NCI-H1694 (cell line): ENCODE data around the gene POLN.
"Not testable (repeated sequence)": the region's sequence is repeated elsewhere in the genome, so short reads cannot be mapped to it uniquely, and the experiment has no call there.

ENCODE experiments used
- DNase-seq: peaks from one replicate; lab custom pipeline; 2025; lab: John Stamatoyannopoulos, UW

The POLN gene

GRCh38 chr4:2166253-2166652, 75.7 kb downstream of the POLN start:
- DNase-seq, result no peak

- no peak for DNase-seq
These were observed 76.5 kb downstream of the POLN start for GRCh38 chr4:2165391-2165790.

DNA sequence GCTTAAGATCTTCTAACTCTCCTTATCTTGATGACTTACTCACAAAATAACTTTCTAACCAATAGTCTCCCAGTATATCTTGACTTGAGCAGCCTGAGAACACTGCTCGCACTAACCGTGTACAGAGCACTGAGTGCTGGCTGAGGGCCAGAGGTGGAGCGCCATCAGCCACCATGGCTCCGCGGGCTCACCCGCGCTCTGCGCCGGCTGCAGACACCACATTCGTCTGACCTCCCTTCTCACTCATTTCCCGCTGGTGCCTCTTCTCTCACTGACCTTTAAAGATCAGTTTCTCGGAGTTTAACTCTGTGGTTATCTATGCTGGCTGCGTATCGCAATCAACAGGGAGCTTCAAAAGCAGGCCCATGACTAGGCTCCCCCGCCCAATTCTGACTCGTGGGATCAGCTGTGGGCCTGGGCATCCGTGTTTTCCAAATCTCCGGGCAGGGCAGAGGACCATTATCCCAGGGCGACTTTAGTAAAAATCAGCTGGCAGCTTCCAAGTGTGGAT, 78.6 kb downstream of the POLN start:
- DNase-seq, result no peak

- DNase-seq, result not testable (repeated sequence)
These were observed 80.7 kb downstream of the POLN start for GRCh38 chr4:2161092-2161703.

DNA sequence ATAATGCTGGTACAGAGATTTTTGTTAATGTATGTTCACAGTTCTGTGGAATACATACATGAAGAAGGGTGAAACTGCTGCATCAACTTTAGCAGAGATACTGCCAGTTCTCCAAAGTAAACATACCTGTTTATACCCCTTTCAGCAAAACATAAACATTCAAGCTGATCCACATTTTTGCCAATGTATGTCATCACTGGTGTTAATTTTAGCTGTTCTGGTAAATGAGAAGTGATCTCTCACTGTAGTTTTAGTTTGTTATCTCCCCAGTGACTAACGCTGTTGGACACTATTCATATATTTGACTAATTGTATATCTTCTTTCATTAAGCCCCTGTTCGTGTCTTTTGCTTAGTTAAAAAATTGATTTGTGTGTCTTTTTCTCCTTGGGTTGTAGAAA, 82.0 kb downstream of the POLN start:
- no peak for DNase-seq

GRCh38 chr4:2155246-2155645, 86.7 kb downstream of the POLN start:
- DNase-seq, result no peak

DNA sequence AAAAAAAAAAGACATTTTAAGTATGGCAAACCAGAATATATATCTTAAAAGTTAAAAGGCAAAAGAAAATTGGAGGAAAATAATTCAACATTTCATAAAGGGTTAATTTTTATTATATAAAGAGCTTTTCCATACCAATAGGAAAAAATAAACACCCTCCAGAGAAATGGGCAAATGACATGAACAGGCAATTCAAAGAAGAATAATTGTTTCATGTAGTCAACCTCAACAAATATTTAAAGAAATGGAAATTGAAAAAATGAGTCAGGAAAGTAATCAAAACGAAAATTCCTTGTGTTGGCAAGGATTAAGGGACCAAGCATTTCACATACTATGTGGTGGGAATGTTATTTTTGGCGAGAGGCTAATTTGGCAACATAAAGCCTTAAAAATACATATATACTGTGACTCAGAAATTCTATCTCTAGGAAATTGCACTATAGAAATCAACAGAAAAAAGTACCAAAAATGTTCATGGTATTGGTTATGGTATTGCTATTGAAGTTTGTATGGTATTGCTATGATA, 87.6 kb downstream of the POLN start:
- no peak for DNase-seq

DNA sequence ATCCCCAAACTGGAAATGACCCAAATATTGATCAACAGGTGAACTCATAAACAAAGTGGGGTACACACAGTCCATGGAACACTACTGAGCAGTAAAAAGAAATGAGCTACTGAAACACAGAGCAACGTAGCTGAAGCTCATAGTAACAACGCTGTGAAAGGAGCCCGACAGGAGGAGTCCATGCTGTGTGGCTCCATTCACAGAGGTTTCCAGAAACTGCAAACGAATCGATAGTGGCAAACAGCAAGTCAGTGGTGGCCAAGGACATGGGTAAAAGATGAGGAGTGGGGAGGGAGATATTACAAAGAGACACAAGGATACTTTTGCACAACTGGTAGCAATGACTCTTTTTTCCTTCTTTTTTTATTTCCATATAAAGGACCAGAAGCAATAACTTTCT, 90.4 kb downstream of the POLN start:
- no peak for DNase-seq

DNA sequence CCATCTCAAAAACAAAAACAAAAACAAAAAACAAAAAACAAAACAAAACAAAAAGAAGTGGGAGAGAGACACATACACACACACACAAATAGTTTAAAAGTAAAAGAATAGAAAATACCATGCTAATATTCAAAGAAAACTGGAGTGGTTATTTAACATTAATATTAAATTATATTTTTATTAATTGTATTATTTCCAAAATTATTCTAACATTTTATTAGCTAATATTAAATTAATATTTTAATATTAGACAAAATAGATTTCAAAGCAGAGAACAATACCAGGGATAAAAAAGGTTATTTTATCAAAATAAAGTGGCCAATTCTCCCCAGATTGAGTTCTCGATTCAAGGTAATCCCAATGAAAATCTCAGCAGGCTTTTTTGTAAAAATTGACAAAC, 91.8 kb downstream of the POLN start:
- DNase-seq, result no peak

DNA sequence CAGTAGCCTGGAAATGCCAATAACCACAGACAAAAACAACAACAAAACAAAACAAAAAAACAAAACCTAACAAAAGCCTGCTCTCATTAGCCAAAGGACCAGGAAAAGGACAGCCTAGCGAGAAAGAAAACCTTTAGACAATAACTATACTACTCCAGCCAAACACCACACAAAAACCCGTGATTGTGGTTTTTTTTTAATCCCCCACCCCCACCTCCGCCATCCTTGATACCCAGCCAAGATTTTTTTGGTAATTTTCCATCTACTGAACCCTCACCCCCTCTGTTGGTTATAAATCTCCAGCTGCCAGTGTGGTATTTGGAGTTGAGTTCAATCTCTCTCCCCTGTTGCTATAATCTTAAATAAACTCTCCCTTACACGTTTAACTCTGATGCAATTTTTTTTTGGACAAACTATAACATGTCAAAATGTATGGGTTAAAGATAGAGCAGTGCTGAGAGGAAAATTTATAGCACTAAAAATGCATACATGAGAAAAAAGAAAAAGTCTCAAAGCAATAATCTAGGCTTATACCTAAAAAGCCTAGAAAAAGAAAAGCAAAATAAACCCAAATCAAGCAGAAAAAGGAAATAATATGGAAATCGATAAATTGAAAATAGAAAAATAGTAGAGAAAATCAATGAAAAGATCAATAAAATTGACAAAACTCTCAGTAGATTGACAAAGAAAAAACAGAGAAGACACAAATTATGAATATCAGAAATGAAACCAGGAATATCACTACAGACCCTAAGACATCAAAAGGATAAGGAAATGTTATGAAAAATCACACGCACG, 99.1 kb downstream of the POLN start:
- no peak for DNase-seq

DNA sequence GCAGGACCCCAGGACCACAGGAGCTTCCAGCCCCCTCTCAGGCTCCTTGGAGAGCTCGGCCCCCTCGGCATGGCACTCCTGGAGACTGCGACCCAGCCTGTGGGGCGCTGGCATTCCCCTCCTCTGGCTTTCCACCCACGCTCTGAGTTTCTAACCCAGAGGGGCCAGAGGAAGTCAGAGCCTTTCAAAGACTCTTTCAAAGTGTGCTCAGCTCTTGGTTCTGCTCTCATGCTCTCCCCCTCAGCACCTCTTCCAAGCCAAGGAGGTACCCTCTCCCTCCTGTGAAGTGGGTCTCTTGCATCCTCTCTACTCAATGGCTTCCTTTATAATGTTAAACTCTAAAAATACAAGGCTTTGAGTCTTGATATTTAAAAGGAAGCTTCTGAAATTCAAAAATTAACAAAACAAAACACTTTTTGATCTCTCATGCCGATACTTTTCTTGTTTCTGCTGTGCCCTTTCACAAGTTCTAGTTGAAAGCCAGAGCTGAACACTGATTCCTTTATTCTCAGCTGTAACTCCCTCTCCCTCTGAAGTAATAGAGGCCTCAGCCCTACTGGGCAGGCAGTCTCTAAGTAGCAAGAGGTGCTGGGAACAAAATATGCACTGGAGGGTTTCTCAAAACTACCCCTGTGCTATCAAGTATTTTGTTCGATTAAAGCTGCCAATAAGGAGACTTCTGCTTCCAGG, 100.0 kb downstream of the POLN start:
- DNase-seq, result no peak

GRCh38 chr4:2141022-2141761, 100.7 kb downstream of the POLN start:
- DNase-seq, result no peak

GRCh38 chr4:2138846-2139500, 102.9 kb downstream of the POLN start:
- DNase-seq, result no peak

DNA sequence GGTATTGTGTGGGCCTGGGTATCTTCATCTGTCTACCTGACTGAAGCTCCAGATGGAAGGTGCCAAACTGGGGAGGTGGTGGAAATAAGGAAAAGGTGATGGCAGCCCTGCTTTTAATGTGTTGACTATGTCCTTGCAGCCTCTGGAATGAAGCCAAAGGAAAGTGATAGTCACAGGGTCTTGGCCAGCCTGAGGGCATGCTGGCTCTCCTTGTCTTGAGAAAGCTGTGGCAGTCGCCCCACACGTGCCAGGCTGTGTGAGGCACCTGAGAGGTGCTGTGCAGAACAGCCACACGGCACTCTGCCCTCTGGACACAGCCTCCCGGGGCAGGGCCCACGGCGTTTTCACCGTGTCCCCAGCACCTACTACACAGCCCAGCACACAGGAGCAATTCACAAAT, 105.2 kb downstream of the POLN start:
- no peak for DNase-seq

GRCh38 chr4:2135083-2135482, 106.8 kb downstream of the POLN start:
- no peak for DNase-seq

- no peak for DNase-seq
These were observed 109.5 kb downstream of the POLN start for GRCh38 chr4:2132438-2132837.

- DNase-seq, result no peak
These were observed 114.2 kb downstream of the POLN start for GRCh38 chr4:2127609-2128332.

DNA sequence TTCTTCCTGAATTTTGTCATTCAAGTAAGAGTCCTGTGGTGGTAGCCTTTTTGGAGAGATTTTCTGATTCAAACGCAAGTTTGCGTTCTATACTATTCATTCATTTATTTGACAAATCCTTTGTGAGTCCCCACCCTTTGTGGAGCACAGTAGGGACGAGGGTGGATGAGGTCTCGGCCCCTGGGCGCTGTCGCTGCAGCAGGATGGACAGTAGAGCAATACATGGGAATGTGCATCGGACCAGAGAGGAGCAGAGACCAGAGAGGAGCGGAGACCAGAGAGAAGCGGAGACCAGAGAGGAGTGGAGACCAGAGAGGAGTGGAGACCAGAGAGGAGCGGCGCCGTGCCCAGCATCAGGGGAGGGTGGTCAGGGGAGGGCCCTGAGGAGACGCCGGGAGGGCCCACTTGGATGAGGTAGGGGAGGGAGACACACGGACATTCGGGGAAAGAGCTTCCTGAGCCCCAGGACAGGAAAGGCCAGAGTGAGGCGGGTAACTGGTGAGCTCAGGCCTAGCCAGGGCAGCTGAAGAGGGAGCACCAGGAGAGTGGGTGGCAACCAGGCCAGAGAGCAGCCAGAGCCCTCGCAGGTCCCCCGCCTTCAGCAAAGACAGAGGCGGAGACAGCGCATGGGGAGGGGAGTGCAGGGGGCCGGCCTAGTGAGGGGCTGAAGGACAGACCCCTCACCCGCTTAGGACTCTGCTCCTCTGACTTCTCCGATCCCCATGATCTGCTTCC, 115.4 kb downstream of the POLN start:
- DNase-seq, result no peak

DNA sequence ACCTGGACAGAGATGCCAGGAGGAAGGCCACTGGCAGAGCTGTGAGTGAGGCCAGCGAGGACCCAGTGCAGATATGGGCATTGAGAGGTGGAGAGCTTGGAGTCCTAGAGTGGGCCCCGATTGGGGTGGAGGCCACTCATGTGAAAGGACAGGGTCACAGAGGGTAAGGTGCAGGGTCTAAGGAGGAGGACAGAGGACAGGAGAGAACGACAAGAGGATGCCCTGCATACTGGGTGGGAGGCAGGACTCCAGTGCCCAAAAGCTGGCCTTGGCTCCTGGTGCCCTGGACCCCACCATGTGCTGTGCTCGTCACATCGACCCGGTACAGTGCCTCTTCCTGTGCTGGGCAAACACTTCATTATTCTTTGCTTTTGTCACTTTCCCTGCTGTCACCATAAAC, 116.1 kb downstream of the POLN start:
- no peak for DNase-seq

DNA sequence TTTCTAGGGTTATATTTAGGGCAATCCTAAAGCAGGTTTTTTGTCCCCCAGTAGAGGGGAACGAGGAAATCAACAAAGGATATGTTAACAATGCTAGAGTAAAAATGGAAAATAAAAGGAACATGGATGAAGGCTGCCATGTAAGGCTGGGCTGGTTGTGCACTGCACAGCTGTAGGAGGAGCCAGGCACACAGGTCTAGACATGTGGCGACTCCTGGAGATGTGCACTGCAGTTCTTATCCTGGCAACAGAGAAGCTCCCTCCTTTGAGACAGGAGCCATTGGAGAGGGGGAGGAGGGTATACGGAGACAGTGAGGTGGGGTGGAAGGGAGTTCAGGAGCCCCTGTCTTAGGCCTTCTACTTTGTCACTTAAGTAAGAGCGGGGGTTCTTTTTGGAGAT, 116.9 kb downstream of the POLN start:
- no peak for DNase-seq
